GM18517 (cell line): ENCODE data around the gene SART3.

Experiments used
- ATAC-seq: cut with Tn5 transposase; IDR thresholded peaks from one replicate; pipeline ENCODE4 v1.9.1; 2021; ENCODE audit warnings: mild to moderate bottlenecking, moderate library complexity; ENCODE audit not compliant: unreplicated experiment

Gene SART3

GRCh38 chr12:108560752-108561719 is at the start of gene SART3:
TSS of gene SART3 (minus strand) at chr12:108561173. CDS start at chr12:108561154, 19 bp downstream.
- peak; percentile 48 for ATAC-seq

GRCh38 chr12:108610336-108610815 is 49.4 kb upstream of the SART3 start:
- ATAC-seq: no peak

GRCh38 chr12:108609537-108610335 is 48.8 kb upstream of the SART3 start:
- no peak for ATAC-seq

- no peak for ATAC-seq
Measured at GRCh38 chr12:108608616-108609015, 47.6 kb upstream of the SART3 start.

DNA sequence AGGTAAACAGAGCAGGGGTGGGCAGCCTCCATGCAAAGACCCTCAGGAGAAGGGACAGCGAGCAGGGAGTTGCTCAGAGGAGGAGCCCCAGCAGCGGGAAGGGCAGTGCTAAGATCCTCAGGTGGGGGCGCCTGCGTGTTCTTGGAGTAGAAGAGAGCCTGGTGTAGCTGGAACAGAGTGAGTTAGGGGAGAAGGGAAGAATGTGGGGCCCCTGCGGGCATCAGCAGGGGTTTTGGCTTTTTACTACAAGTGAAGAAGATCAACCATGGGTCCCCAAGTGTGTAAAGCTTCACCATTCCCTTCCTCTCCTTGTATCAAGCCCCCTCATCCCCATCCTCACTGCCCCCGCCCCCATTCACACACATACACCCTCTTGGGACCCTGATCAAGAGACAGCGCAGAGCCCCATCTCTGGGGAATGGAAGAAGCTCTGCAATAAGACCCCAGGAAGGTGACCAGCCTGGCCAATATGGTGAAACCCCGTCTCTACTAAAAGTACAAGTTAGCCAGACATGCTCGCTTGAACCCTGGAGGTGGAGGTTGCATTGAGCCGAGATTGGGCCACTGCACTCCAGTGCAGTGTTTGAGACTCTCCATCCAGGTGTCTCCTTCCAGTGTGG is 47.1 kb upstream of the SART3 start:
- ATAC-seq: no peak

GRCh38 chr12:108606492-108606891 is 45.5 kb upstream of the SART3 start:
- ATAC-seq: no peak

GRCh38 chr12:108605690-108606406 is 44.9 kb upstream of the SART3 start:
- no peak for ATAC-seq

- ATAC-seq: no peak
Measured at GRCh38 chr12:108605000-108605689, 44.2 kb upstream of the SART3 start.

DNA sequence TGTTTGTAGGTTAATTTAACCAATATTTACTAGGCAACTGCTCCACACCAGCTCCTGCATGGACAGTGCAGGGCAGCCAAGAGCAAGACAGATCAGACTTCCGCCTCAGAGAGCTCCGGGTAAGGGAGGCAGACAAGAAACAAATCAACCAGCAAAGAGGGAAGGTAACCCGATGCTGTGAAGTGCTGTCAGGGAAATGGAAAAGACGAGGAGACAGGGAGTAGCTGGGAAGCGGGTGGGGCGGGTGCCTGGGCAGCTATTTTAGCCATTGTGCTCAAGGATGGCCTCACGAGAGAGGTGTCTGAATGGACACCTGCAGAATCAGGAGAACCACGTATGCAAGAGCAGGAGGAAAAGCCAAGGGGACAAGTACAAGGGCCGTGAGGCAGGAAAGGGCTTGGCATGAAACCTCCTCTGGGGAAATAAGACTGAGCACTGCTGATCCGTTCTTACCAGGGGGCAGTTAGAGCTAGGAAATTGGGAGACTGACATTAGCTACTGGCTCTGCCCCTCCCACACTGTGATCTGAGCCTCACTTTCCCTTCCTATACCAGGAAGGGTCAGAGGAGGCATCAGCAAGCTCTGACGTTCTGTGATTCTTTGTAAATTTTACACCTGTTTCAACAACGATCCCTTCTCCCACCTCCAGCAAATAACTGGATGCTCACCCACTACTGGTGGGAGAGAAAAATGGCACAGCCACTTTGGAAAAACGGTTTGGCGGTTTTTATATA is 43.4 kb upstream of the SART3 start:
- no peak for ATAC-seq

DNA sequence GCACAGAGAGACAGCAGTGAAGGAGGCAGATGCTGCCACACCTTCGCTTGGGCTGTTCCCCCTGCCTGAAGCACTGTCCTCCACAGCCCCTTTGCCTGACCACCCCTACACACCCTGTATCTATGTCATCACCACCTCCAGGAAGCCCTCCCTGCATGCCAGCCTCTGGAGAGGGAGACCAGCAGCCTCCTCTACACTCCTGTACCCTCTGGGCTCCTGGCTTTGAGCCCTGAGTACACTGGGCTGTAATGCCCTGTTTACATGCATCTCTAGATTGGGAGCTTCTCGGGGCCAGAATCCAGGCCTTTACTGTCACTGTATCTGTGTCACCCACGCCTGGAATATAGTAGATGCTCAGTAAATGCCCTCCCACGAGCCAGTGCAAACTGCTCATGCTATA is 42.8 kb upstream of the SART3 start:
- no peak for ATAC-seq

- ATAC-seq: no peak
Measured at GRCh38 chr12:108602976-108603704, 42.2 kb upstream of the SART3 start.

- ATAC-seq: no peak
Measured at GRCh38 chr12:108602209-108602705, 41.3 kb upstream of the SART3 start.

- ATAC-seq: no peak
Measured at GRCh38 chr12:108600702-108601007, 39.7 kb upstream of the SART3 start.

GRCh38 chr12:108599948-108600701 is 39.2 kb upstream of the SART3 start:
- ATAC-seq: no peak

- ATAC-seq: no peak
Measured at GRCh38 chr12:108599541-108599940, 38.6 kb upstream of the SART3 start.

GRCh38 chr12:108598553-108599250 is 37.7 kb upstream of the SART3 start:
- no peak for ATAC-seq
